Activated T-cell treated with anti-CD3 and anti-CD28 coated beads, Interleukin-2, amount 50 U/mL, for 72 hours (primary cell): ENCODE data around the gene NPDC1. TPM values are rescaled to one million over a fixed set of nuclear protein-coding genes. Genes with fewer than 3 reads are reported as not detected.

Experiments
- ATAC-seq, 2 donors: fragments of 150-1000 bp; cut with Tn5 transposase; replicated peaks in 1 of 2; 2 replicates each; pipeline ENCODE4 v1.10.0; 2021; ENCODE audit warnings: moderate library complexity in 2 of 2, mild to moderate bottlenecking in 1 of 2
- DNase-seq, 2 donors: peaks; one replicate each; pipeline ENCODE4 v3.0.0; 2021 to 2022; ENCODE audit warnings: mixed read lengths in 1 of 2
- H3K27ac Mint-ChIP-seq: one replicate; pipeline ENCODE4 v1.8.0; 2022; ENCODE audit warnings: mild to moderate bottlenecking, moderate library complexity, mixed read lengths
- H3K27me3 Mint-ChIP-seq: one replicate; pipeline ENCODE4 v1.8.0; 2022; ENCODE audit warnings: low read depth, mixed read lengths
- H3K36me3 Mint-ChIP-seq, 2 donors: one replicate each; pipeline ENCODE4 v1.8.0; 2022; ENCODE audit warnings: mixed read lengths in 2 of 2, mild to moderate bottlenecking in 1 of 2; ENCODE audit not compliant: insufficient read depth in 2 of 2
- H3K4me1 Mint-ChIP-seq: one replicate; pipeline ENCODE4 v1.8.0; 2022; ENCODE audit warnings: low read depth, mixed read lengths
- H3K4me3 Mint-ChIP-seq, 2 donors: one replicate each; pipeline ENCODE4 v1.8.0; 2022; ENCODE audit warnings: mild to moderate bottlenecking in 2 of 2, mixed read lengths in 2 of 2, moderate library complexity in 2 of 2
- H3K9me3 Mint-ChIP-seq, 2 donors: one replicate each; pipeline ENCODE4 v1.8.0; 2022; ENCODE audit warnings: mixed read lengths in 2 of 2
- total RNA-seq, 2 donors: library from RNA; stranded (reverse); gene quantifications; one replicate each; pipeline ENCODE4 v1.2.3, GENCODE V29; 2022

The NPDC1 gene
- total RNA-seq, 2 donors from 2014 or later = 27.2 to 28.7 TPM

DNA sequence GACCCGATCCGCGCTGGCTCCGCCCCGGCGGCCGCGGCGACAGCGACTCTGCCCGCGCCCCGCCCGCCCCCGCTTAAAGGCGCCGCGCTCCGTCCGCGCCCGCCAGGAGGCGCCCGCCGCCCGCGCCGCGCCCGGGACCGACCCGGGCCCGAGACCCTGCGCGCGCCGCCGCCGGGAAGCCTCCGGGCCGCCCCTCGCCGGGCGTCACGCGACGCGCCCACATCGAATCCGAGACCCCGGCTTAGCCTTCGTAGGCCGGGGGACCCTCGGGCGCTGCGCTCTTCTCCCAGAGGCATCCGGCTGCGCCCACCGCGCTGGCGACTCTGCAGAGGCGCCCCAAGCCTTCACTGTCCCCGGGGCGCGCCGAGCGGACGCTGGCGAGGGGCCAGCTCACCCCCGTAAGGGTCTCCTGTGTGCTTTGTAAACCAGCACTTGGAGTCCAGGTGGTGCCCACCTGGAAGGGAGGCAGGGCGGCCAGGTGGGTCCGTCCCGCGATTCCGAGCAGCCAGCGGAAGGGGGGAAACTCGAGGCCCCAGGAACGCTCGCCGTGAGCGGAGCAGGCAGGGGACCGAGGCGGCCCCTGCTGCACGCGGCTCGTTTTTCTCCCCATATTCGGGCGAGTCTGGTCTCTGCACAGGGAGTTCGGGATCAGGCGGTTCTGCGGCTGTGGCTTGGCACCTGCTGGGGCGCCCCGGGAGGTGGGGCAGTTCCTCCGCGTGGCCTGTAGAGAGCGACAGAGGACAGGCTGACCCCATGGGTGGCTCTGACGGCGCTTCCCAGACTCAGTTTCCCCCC lies 17.5 kb downstream of the NPDC1 start:
- no peaks in the 10 kb centered on the region for H3K36me3 Mint-ChIP-seq
- peak overlapping the region; percentile 69 to 79 for H3K4me3 Mint-ChIP-seq
- peak; percentile 75 to 83 for DNase-seq
- no peaks in the 10 kb centered on the region for H3K27me3 Mint-ChIP-seq
- H3K4me1 Mint-ChIP-seq = peaks cover 43% of the 10 kb centered on the region
- no peaks in the 10 kb centered on the region for H3K9me3 Mint-ChIP-seq
- H3K27ac Mint-ChIP-seq = peak overlapping the region; percentile 12
- ATAC-seq = peak; percentile 46 to 59

DNA sequence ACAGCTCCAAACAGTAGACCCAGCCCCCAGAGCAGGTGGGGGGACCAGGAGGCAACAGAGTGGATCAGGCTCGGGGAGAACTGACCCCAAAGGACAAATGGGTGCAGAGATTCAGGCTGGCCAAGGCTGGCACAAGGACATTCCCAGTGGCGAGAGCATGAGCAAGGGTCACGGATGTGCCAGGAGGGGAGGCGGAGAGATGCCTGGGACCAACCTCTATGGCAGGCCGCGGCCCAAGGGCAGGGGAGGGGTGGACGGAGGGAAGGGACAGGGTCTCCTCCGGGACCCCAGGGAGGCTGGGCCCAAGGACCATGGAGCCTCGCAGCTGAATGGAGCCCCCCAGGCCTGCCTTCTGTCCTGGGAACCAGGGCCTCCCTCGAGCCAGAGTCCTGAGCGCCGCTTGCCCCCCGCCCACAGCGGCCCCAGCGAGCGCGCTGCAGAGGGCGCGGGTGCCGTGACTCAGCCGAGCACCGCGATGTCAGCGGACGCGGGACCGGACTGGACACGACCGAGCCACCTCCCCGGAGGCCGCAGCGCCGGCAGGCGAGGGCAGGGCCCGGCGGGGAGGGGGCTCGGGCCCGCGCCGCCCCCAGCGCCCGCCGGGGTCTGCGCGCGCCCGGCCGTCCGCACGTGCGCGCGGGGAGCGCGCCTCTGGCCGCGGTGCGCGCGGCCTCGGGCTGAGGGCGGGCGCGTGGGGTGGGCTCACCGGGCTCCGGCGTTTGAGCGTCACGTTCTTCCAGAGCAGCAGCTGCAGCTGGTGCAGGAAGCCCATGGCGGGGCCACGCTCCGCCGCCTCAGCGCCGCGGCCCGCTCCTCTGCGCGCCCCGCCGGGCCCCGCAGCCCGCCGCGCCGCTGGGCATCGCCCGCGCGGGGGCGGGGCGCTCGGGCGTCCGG lies 18.4 kb downstream of the NPDC1 start, which contains the start of gene ABCA2:
TSS of gene ABCA2 (minus strand) at position 869 of the 894 bp plus-strand sequence. CDS start at position 772, 97 bp downstream.
- H3K36me3 Mint-ChIP-seq = no peaks in the 10 kb centered on the region

DNA sequence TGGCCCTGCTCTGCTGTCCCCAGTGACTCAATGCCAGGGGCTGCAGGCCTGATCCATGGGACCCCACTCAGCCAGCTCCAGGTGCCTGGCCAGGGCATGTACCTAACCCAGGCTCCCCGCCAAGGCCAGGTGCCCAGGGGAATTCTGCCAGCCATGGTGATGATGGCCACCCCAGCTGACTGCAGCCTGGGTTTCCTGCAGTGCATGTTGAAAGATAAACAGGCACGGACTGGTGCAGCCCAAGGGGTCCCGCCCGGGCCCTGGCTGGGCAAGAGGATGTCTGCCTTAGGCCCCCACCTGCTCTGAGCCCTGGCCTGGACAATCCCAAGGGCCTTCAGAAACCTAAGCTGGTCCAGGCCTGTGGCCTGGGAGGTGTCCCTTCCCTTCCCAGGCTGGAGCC lies 19.1 kb downstream of the NPDC1 start:
- Mint-ChIP-seq H3K36me3 (no peaks in the 10 kb centered on the region), H3K27ac (no peak overlapping the region), H3K27me3 (no peaks in the 10 kb centered on the region), H3K9me3 (no peaks in the 10 kb centered on the region), H3K4me1 (peaks cover 27% of the 10 kb centered on the region), H3K4me3 (peak overlapping the region; percentile 72 to 77)
- DNase-seq (no peak), ATAC-seq (no peak)

More for the DNA sequence above, 18.4 kb downstream of the NPDC1 start, which contains the start of gene ABCA2:
- DNase-seq (peak in 1 of 2 donors; percentile 25), ATAC-seq (no peak)
- Mint-ChIP-seq H3K4me3 (peak within 1 kb of the TSS; percentile 77 to 79), H3K4me1 (peaks cover 35% of the 10 kb centered on the region), H3K9me3 (no peaks in the 10 kb centered on the region), H3K27me3 (no peaks in the 10 kb centered on the region), H3K27ac (peak within 1 kb of the TSS; percentile 12)

DNA sequence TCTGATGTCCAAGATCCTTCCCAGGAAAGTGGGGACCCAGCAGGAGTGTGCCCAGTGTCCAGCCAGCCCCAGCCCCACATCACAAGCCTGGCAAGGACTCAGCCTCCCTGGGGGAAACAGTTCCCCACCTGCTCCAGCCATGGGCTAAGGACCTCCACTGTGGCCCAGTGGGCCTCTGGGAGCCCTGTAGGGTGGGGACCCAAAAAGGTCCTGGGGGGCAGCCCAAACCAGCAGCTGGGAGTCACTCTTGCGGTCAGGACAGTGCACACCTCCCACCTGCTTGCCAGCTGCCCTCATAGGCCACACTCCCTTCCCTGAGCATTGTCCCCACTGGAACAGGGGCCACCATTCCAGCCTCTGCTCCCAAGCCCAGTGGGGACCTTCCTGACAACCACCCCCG lies 19.6 kb downstream of the NPDC1 start:
- Mint-ChIP-seq H3K4me1 (peaks cover 24% of the 10 kb centered on the region), H3K27me3 (no peaks in the 10 kb centered on the region), H3K9me3 (no peaks in the 10 kb centered on the region), H3K27ac (no peak overlapping the region), H3K4me3 (no peak overlapping the region), H3K36me3 (no peaks in the 10 kb centered on the region)
- DNase-seq = no peak
- no peak for ATAC-seq

DNA sequence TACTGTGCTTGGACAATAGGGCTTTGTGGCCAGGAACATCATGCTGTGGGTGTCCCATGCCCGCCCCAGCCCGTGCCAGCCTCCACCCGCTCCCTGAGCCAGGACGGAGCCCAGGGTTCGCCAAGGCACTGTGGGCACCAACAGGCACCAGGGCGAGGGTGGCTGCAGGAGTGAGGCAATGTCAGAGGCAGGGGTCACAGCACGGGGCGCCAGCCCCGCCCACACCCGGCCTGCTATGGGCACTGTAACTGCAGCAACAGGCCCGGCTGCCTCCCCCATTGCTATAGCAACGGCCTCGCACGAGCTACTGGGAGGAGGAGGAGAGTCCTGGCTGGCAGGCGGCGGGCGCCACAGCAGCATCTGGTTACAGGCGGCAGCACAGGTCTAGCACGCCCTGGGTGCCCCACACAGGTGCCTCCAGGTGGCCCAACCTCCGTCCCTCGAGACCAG lies 20.4 kb downstream of the NPDC1 start:
- Mint-ChIP-seq H3K27me3 (no peaks in the 10 kb centered on the region), H3K4me1 (peaks cover 18% of the 10 kb centered on the region), H3K9me3 (no peaks in the 10 kb centered on the region), H3K36me3 (no peaks in the 10 kb centered on the region), H3K4me3 (no peak overlapping the region), H3K27ac (no peak overlapping the region)
- ATAC-seq (no peak), DNase-seq (no peak)

DNA sequence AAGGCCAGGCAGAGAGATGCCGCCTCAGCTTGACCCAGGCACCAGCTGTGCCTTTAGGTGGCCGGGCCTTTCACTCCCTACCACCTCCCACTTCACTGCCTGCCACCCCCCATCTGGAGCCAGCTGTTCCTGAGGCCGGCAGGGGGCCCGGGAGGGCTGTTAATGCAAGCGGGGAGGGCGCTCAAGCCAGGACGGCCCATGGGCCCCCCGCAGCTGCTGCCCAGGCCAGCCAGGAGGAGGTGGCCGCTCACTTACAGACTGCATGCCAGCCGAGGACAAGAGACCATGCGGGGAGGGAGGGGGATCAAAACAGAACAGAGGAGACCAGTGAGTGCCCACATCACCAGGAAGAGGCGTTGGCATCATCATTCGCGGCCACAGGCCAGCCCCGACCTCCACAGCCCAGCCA lies 22.4 kb downstream of the NPDC1 start:
- Mint-ChIP-seq H3K4me1 (no peaks in the 10 kb centered on the region), H3K27me3 (no peaks in the 10 kb centered on the region), H3K9me3 (no peaks in the 10 kb centered on the region), H3K36me3 (no peaks in the 10 kb centered on the region), H3K27ac (no peak overlapping the region), H3K4me3 (no peak overlapping the region)
- DNase-seq (no peak), ATAC-seq (no peak)

DNA sequence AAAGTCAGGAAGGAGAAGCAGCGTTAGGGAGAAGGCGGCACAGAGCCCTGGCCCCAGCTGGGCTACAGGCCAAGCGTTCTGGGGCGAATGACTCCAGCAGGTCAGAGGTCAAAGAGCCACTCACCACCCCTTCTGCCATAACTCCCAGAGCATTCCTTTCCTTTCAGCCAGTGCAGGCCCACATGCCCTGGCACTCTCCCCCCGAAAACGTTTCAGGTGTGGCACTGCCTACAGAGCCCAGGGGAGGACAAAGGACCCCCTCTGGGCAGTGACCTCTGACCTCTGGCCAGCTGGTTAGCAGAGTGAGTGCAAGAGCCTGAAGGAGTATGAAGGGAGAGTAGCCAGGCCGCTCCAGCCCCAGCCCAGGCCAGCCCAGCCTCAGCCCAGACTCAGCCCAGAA lies 22.8 kb downstream of the NPDC1 start:
- DNase-seq (no peak), ATAC-seq (no peak)
- H3K27ac Mint-ChIP-seq = no peak overlapping the region
- no peaks in the 10 kb centered on the region for H3K36me3 Mint-ChIP-seq
- no peak overlapping the region for H3K4me3 Mint-ChIP-seq
- H3K27me3 Mint-ChIP-seq = no peaks in the 10 kb centered on the region
- H3K9me3 Mint-ChIP-seq = no peaks in the 10 kb centered on the region
- H3K4me1 Mint-ChIP-seq = no peaks in the 10 kb centered on the region

DNA sequence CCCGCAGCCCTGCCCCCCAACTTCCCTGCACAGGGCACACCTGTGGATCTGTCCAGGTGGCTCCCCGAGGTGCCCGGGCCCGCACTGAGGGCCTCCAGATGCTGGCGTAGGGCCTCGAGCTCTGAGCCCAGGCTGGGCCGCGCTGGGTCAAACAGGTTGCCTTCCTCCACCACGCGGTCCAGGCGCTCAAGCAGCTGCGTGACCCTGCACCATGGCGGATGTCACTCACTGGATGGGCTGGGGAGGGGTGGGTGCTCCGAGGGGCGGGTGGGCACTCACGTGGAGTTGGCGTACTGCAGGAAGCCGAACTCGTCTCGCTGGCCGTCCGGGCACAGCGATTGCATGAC lies 23.3 kb downstream of the NPDC1 start:
- H3K27me3 Mint-ChIP-seq = no peaks in the 10 kb centered on the region
- H3K4me1 Mint-ChIP-seq = no peaks in the 10 kb centered on the region
- DNase-seq = no peak
- no peaks in the 10 kb centered on the region for H3K36me3 Mint-ChIP-seq
- H3K27ac Mint-ChIP-seq = no peak overlapping the region
- ATAC-seq = peak in 1 of 2 donors; percentile 1
- no peaks in the 10 kb centered on the region for H3K9me3 Mint-ChIP-seq
- H3K4me3 Mint-ChIP-seq = no peak overlapping the region

DNA sequence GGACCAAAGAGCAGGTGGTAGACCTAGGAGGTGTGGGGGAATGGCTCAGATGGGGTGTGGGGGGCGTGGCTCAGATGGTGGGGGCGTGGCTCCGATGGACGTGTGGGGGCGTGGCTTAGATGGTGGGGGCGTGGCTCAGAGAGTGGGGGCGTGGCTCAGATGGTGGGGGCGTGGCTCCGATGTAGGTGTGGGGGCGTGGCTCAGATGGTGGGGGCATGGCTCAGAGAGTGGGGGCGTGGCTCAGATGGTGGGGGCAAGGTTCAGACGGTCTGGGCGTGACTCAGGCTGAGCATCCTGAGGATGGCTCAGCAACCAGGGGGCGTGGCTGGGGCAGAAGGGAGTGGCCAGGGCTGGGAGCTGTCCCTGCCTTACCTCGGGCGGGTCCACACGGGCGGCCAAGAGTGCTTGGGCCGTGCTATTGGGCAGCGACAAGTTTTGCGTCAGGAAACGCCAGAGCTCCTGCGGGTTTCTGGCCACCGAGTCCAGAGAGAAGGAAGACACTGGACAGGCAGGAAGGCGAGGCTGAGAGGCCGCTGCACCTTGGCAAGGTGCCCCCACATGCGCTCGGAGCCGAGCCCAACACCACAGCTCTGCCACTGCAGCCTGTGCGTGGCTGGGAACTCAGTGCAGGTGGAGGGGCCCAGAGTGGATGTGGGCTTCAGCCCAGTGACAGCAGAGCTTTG lies 23.9 kb downstream of the NPDC1 start:
- no peaks in the 10 kb centered on the region for H3K4me1 Mint-ChIP-seq
- H3K36me3 Mint-ChIP-seq = no peaks in the 10 kb centered on the region
- DNase-seq (peak; percentile 88), ATAC-seq (peak; percentile 89 to 93)
- H3K9me3 Mint-ChIP-seq = no peaks in the 10 kb centered on the region
- H3K27ac Mint-ChIP-seq = no peak overlapping the region
- no peak overlapping the region for H3K4me3 Mint-ChIP-seq
- no peaks in the 10 kb centered on the region for H3K27me3 Mint-ChIP-seq

DNA sequence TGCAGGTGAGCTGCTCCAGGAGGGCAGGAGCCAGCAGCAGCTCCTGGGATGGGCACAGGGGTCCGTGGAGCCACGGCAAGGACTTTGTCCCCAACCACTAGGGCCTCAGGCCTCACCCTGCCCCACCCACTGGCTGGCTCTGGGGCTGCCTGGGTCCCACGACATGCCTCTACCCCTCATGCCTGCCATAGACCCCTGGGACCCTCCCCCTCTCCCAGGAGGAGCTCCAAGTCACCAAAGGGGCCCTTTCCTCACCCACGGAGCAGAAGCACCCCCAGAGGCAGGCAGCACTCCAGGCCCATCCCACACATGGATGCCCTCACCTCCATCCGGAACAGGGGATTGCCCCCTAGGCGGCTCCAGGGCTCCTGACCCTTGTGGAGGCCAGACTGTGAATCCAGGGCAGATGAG lies 24.4 kb downstream of the NPDC1 start:
- Mint-ChIP-seq H3K4me3 (no peak overlapping the region), H3K27ac (no peak overlapping the region), H3K27me3 (no peaks in the 10 kb centered on the region), H3K4me1 (no peaks in the 10 kb centered on the region), H3K9me3 (no peaks in the 10 kb centered on the region), H3K36me3 (no peaks in the 10 kb centered on the region)
- DNase-seq (no peak), ATAC-seq (peak in 1 of 2 donors; percentile 10)

DNA sequence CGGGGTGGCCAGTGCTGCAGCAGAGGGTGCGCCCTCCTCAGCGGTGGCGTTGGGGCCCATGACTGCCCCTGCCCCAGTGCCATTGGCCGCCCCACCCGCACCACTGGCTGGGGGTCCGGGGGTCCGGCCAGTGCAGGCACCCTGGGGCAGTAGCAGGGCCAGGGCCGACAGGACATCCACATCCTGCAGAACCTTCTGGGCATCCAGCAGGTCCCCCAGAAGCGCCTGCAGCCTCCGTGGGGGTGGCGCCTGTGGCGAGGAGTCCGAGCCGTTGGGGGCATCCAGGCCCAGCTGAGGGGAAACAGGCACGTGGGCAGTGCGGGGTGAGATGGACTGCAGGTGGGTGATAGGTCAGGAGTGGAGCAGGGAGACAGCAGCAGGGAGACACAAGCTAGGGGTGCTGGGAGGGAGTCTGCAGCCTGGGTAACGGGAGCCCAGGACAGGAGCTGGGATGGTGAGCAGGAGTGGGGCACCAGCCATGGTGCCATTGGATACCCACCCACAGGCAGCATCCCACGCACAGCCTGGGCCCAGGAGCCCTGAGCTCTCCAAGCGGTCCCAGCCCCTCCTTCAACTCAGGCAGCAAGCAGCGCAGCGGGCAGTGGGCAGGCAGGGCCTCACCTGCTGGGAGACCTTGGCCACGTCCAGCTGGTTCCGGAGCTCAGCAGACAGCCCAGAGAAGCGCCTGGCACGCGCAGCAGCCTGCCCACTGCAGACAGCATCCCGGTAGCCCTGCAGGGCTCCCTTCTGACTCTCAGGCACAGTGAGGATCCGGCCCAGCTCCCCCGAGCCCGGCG lies 25.0 kb downstream of the NPDC1 start:
- no peak overlapping the region for H3K27ac Mint-ChIP-seq
- no peaks in the 10 kb centered on the region for H3K4me1 Mint-ChIP-seq
- H3K9me3 Mint-ChIP-seq = no peaks in the 10 kb centered on the region
- no peaks in the 10 kb centered on the region for H3K36me3 Mint-ChIP-seq
- DNase-seq (no peak), ATAC-seq (no peak)
- no peaks in the 10 kb centered on the region for H3K27me3 Mint-ChIP-seq
- H3K4me3 Mint-ChIP-seq = no peak overlapping the region

DNA sequence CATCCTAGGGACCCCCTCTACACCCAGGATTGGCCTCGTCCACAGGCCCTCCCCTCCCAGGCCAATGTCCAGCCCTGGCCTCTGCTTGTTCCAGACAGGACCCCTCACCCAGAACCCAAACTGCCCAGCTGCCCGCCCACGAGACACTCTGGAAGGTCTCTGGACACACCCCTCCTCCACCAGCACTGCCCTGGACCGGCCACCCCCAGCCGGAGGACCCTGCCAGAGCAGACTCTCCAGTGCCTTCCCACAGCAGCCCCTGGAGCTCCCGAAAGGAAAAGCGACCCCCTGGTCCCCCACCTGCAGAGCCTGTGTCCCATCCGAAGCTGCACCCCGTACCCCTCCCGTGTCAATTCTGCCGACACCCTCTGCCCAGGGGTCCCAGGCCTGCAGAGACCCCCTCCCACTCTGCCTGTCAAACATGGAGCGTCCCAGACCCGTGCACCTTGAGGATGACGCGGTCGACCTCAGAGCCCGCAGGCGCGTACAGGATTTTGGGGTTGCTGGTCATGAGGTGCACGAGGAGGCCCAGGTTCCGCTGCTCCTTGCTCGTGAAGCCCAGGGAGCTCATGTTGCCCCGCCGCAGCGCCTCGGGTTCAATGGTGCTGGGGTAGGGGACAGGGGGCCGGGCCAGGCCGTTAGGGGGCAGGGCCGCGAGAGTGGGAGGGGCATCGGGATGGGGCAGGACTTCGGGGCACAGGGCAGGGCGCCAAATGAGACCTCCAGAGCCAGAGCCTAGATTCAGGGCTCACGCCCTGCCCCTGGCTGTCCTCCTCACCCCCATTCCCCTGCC lies 25.9 kb downstream of the NPDC1 start:
- Mint-ChIP-seq H3K27me3 (no peaks in the 10 kb centered on the region), H3K9me3 (no peaks in the 10 kb centered on the region), H3K36me3 (no peaks in the 10 kb centered on the region), H3K4me3 (no peak overlapping the region), H3K4me1 (no peaks in the 10 kb centered on the region), H3K27ac (no peak overlapping the region)
- no peak for DNase-seq
- ATAC-seq = no peak
